K562 (cell line): ENCODE results near the gene TMEM95. TPM values are rescaled to one million over a fixed set of nuclear protein-coding genes. Genes with fewer than 3 reads are reported as not detected.

Experiments used
- ATAC-seq: fragments of 200-7000 bp; cut with Tn5 transposase; 3 replicates; pipeline ENCODE4 v1.9.1; 2020; ENCODE audit warnings: moderate library complexity
- BruUV-seq: library from RNA; stranded (reverse); fragments of 400-500 nt; replicated peaks from 2 replicates; lab custom pipeline; 2021; lab: Mats Ljungman, UMichigan
- CTCF ChIA-PET: fragments of 300-600 bp; formaldehyde crosslinking; extraction: SDS; loops from one replicate; lab custom pipeline; 2021; ENCODE audit warnings: low intra/inter-chr PET ratio; lab: Yijun Ruan, JAX
- POLR2A ChIA-PET: fragments of 300-600, 350-650 bp; sonication (Branson Sonifier 250); formaldehyde crosslinking; extraction: SDS; loops from one replicate; lab custom pipeline; 2021; ENCODE audit warnings: antibody characterized with exemption, inconsistent platforms; lab: Yijun Ruan, JAX
- DNase-seq, 4 experiments: peaks; one replicate each; pipeline versions ENCODE4 v3.0.0 to v3.0.0-alpha.2; 2011 to 2018; ENCODE audit warnings: low spot score in 3 of 4, mixed read lengths in 3 of 4; ENCODE audit errors: extremely low read depth in 1 of 4
- FAIRE-seq: peaks from 2 replicates; lab custom pipeline; 2011; peaks lifted over from hg19 to GRCh38; lab: Jason Lieb, UNC
- H2AFZ ChIP-seq: 2 replicates; pipeline ENCODE4 v1.6.0; 2011; ENCODE audit warnings: low read depth, low read length, control low read depth, inconsistent platforms
- H3K27ac ChIP-seq: fragments of 200-600 bp; 3 replicates; pipeline ENCODE4 v1.8.0; 2011; ENCODE audit warnings: low read depth, mild to moderate bottlenecking, control low read depth, inconsistent platforms, low read length, moderate library complexity, mixed read lengths; ENCODE audit errors: extremely low read depth
- H3K27me3 ChIP-seq, 2 experiments: fragments of 300-600 bp in 1 of 2; 2 replicates in 1 of 2; 3 replicates in 1 of 2; pipeline versions ENCODE4 v1.6.0 to v1.8.0; 2011; ENCODE audit warnings: inconsistent platforms in 2 of 2, low read length in 2 of 2, mild to moderate bottlenecking in 1 of 2, mixed read lengths in 1 of 2, moderate library complexity in 1 of 2; ENCODE audit not compliant: control insufficient read depth in 2 of 2, insufficient read depth in 2 of 2
- H3K36me3 ChIP-seq: fragments of 300-600 bp; 3 replicates; pipeline ENCODE4 v1.8.0; 2011; ENCODE audit warnings: mild to moderate bottlenecking, low read length, inconsistent platforms; ENCODE audit not compliant: control insufficient read depth, insufficient read depth
- H3K4me1 ChIP-seq, 2 experiments: fragments of 200-600 bp in 1 of 2; replicated peaks in 1 of 2; 2 replicates in 1 of 2; 3 replicates in 1 of 2; pipeline versions ENCODE4 v1.5.1 to v1.8.0; 2011; ENCODE audit warnings: inconsistent platforms in 2 of 2, low read length in 2 of 2, mild to moderate bottlenecking in 1 of 2, mixed read lengths in 1 of 2, moderate library complexity in 1 of 2; ENCODE audit not compliant: control insufficient read depth in 2 of 2, insufficient read depth in 2 of 2
- H3K4me2 ChIP-seq: 2 replicates; pipeline ENCODE4 v1.6.1; 2011; ENCODE audit warnings: low read length, control low read depth, inconsistent platforms, mixed read lengths; ENCODE audit not compliant: insufficient read depth
- H3K4me3 ChIP-seq: fragments of 200-600 bp; sonication (generic), shearing (Covaris generic); 2 replicates; pipeline ENCODE4 v1.5.1; 2016; ENCODE audit warnings: control low read depth, inconsistent platforms
- H3K79me2 ChIP-seq: fragments of 200-600 bp; 3 replicates; pipeline ENCODE4 v1.8.0; 2011; ENCODE audit warnings: low read length, inconsistent platforms; ENCODE audit not compliant: control insufficient read depth, insufficient read depth
- H3K9ac ChIP-seq, 2 experiments: 2 replicates each; pipeline versions ENCODE4 v1.6.0 to v1.6.1; 2011; ENCODE audit warnings: low read depth in 2 of 2, low read length in 2 of 2, control low read depth in 1 of 2, inconsistent platforms in 1 of 2, mild to moderate bottlenecking in 1 of 2, mixed read lengths in 1 of 2; ENCODE audit not compliant: insufficient read depth in 1 of 2
- H3K9me1 ChIP-seq: one replicate; pipeline ENCODE4 v1.6.0; 2011; ENCODE audit warnings: inconsistent platforms, mild to moderate bottlenecking, low read length, moderate library complexity; ENCODE audit not compliant: control insufficient read depth, insufficient read depth
- H3K9me3 ChIP-seq: replicated peaks from 2 replicates; pipeline ENCODE4 v1.5.1; 2011; ENCODE audit warnings: low read depth, low read length, inconsistent platforms; ENCODE audit not compliant: control insufficient read depth, insufficient read depth
- H4K20me1 ChIP-seq: replicated peaks from 2 replicates; pipeline ENCODE4 v1.6.1; 2011; ENCODE audit warnings: low read length, inconsistent platforms, mixed read lengths; ENCODE audit not compliant: control insufficient read depth, insufficient read depth
- WGBS: fragments of 100-300 bp; shearing (Covaris generic); methylation state at CpG from one replicate; pipeline ENCODE4 v1.1.6; 2016; ENCODE audit warnings: low coverage, mixed read lengths; ENCODE audit not compliant: insufficient coverage; ENCODE audit errors: missing lambda C conversion rate; 5-methylcytosine and 5-hydroxymethylcytosine counted together
- in situ Hi-C: fragments of 300-500 bp; cut with MboI; formaldehyde crosslinking; loops from 4 replicates; pipeline ENCODE4 v1.15.0; 2018; ENCODE audit warnings: inconsistent platforms, mixed read lengths
- intact Hi-C: fragments of 100-400 bp; cut with micrococcal nuclease; formaldehyde crosslinking; loops from 2 replicates; pipeline ENCODE4 v1.14.2; 2022
- polyA plus RNA-seq, 8 experiments: library from polyadenylated mRNA; depleted of rRNA in 4 of 8; stranded (reverse) in 5 of 8; unstranded in 3 of 8; fragments of >200 nt; fragmentation: Nextera tagmentation in 2 of 8; fragmentation: Illumina TruSeq in 1 of 8; extraction: Ambion mirVana in 2 of 8; extraction: Trizol in 1 of 8; gene quantifications; 2 replicates each; pipeline versions ENCODE4 v1.2.1 to v1.2.3, GENCODE V29; 2011 to 2014; ENCODE audit warnings: inconsistent platforms in 1 of 8, missing spikeins in 1 of 8
- total RNA-seq, 7 experiments: library from RNA; depleted of rRNA in 6 of 7; stranded (reverse); fragments of >200 nt in 6 of 7; fragmentation: Illumina TruSeq in 2 of 7; extraction: Trizol in 2 of 7; gene quantifications; 2 replicates each; pipeline versions ENCODE4 v1.2.1 to v1.2.3, GENCODE V29; 2011 to 2021; ENCODE audit warnings: low replicate concordance in 1 of 7
- TF ChIP-seq, protein P1 (sequence below), 2 experiments: fragments of 450-650 bp in 1 of 2; IDR thresholded peaks; 2 replicates each; pipeline ENCODE4 v1.6.1; 2011 to 2017; ENCODE audit warnings: low read depth in 2 of 2, antibody characterized with exemption in 1 of 2, borderline replicate concordance in 1 of 2, low read length in 1 of 2, mild to moderate bottlenecking in 1 of 2, mixed read lengths in 1 of 2; ENCODE audit not compliant: control insufficient read depth in 1 of 2
- TF ChIP-seq, protein P2 (sequence below), 3 experiments: IDR thresholded peaks in 2 of 3; conservative IDR thresholded peaks in 1 of 3; 2 replicates each; pipeline ENCODE4 v1.5.1; 2011 to 2012; ENCODE audit warnings: low read length in 3 of 3, mild to moderate bottlenecking in 3 of 3, control low read depth in 2 of 3, improper control_type of control experiment in 1 of 3, inconsistent platforms in 1 of 3, low read depth in 1 of 3, mixed read lengths in 1 of 3, moderate library complexity in 1 of 3; ENCODE audit not compliant: insufficient read depth in 2 of 3

The TMEM95 gene
- total and polyA plus RNA-seq, 9 of the 15 experiments (the other 6 are each of a cell fraction or from before 2014, with no cell fraction given): not detected

GRCh38 chr17:7352503-7352889 lies 2.5 kb upstream of the TMEM95 start:
- Histone ChIP-seq H3K79me2 (peaks cover 8% of the 10 kb centered on the region), H3K4me2 (peak overlapping the region; percentile 80), H3K4me1 (peaks cover 3 to 65% of the 10 kb centered on the region in 2 experiments; a peak in 3 of 5 replicates), H3K4me3 (peak overlapping the region; percentile 72), H3K27me3 (no peaks in the 10 kb centered on the region), H2AFZ (peak overlapping the region; percentile 84), H3K27ac (peak overlapping the region; percentile 88; the same call in 2 of the 3 replicates), H3K9ac (peak overlapping the region; percentile 79 to 91), H3K9me1 (no peaks in the 10 kb centered on the region), H3K9me3 (no peaks in the 10 kb centered on the region), H3K36me3 (no peaks in the 10 kb centered on the region), H4K20me1 (no peaks in the 10 kb centered on the region)
- in situ Hi-C loops (loop anchor here (10.0 kb wide), 1 partner anchor 202 kb away; the partner anchor contains the start of gene TNFSF13), intact Hi-C loops (loop anchor here (5.0 kb wide), 1 partner anchor 130 kb away; the partner anchor contains the start of genes POLR2A and SLC35G6)
- TF ChIP-seq, protein P1, sequence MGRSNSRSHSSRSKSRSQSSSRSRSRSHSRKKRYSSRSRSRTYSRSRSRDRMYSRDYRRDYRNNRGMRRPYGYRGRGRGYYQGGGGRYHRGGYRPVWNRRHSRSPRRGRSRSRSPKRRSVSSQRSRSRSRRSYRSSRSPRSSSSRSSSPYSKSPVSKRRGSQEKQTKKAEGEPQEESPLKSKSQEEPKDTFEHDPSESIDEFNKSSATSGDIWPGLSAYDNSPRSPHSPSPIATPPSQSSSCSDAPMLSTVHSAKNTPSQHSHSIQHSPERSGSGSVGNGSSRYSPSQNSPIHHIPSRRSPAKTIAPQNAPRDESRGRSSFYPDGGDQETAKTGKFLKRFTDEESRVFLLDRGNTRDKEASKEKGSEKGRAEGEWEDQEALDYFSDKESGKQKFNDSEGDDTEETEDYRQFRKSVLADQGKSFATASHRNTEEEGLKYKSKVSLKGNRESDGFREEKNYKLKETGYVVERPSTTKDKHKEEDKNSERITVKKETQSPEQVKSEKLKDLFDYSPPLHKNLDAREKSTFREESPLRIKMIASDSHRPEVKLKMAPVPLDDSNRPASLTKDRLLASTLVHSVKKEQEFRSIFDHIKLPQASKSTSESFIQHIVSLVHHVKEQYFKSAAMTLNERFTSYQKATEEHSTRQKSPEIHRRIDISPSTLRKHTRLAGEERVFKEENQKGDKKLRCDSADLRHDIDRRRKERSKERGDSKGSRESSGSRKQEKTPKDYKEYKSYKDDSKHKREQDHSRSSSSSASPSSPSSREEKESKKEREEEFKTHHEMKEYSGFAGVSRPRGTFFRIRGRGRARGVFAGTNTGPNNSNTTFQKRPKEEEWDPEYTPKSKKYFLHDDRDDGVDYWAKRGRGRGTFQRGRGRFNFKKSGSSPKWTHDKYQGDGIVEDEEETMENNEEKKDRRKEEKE (IDR thresholded peaks at IDR 0.05; ENCODE audit: borderline replicate concordance in 1 of 2, control insufficient read depth in 1 of 2, low read depth in 2 of 2, low read length in 1 of 2): no peak
- TF ChIP-seq, protein P2, sequence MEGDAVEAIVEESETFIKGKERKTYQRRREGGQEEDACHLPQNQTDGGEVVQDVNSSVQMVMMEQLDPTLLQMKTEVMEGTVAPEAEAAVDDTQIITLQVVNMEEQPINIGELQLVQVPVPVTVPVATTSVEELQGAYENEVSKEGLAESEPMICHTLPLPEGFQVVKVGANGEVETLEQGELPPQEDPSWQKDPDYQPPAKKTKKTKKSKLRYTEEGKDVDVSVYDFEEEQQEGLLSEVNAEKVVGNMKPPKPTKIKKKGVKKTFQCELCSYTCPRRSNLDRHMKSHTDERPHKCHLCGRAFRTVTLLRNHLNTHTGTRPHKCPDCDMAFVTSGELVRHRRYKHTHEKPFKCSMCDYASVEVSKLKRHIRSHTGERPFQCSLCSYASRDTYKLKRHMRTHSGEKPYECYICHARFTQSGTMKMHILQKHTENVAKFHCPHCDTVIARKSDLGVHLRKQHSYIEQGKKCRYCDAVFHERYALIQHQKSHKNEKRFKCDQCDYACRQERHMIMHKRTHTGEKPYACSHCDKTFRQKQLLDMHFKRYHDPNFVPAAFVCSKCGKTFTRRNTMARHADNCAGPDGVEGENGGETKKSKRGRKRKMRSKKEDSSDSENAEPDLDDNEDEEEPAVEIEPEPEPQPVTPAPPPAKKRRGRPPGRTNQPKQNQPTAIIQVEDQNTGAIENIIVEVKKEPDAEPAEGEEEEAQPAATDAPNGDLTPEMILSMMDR (IDR thresholded peaks at IDR 0.05 in 2 of 3, conservative IDR thresholded peaks at IDR 0.05 in 1 of 3; ENCODE audit: insufficient read depth in 2 of 3, low read depth in 1 of 3, low read length in 3 of 3): peak in 1 of 3 experiments; percentile 55; a peak in 2 of 6 replicates
- FAIRE-seq (no peak), ATAC-seq (no peak), DNase-seq (no peak)
- ChIA-PET POLR2A (interaction anchor here (0.6 to 1.6 kb wide), 5 partner anchors 11 to 143 kb away, joined by 3 to 6 read pairs (median 4); partner anchors contain the start of gene ZBTB4), CTCF (interaction anchor here (0.7 kb wide), 1 partner anchor 127 kb away, joined by 4 read pairs; the partner anchor contains the start of gene ZBTB4)
- WGBS: 33% methylated on average over 5 of the region's 10 CpGs
- TSS peak; percentile 64 for BruUV-seq
